ENCODE measurements around the gene VAC14. TPM values are rescaled to one million over a fixed set of nuclear protein-coding genes. Genes with fewer than 3 reads are reported as not detected.

VAC14 gene
- total RNA-seq, 1 donor from 2014 or later: 38.1 TPM

DNA sequence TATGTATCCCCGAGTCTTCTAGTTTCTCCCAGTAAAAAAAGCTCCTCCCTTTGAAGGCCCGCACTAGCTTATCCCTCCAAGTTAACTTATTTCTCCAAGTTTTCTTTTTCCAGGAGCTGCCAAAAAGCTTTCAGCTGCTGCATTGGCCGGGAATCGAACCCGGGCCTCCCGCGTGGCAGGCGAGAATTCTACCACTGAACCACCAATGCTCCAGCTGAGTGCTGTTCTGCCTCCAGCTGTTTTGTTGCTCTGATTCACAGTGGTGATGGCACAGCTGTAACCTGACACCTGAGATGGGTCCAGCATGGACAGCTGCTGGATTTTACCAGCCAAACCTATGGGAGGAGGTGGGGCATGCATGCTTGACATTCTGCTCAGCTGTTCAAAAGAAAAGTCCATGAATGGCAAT lies 22.1 kb downstream of the VAC14 start:
- Histone ChIP-seq H3K4me1 (peaks cover 21% of the 10 kb centered on the region), H3K27ac (peak overlapping the region; percentile 34), H3K36me3 (peaks cover 0 to 40% of the 10 kb centered on the region in 2 donors), H3K27me3 (no peaks in the 10 kb centered on the region), H3K4me3 (no peak overlapping the region), H3K9me3 (no peaks in the 10 kb centered on the region)
- peak in 1 of 2 donors; percentile 92 for DNase-seq (ENCODE audit: extremely low spot score in 2 of 2)
- TF ChIP-seq POLR2AphosphoS5 (IDR thresholded peaks at IDR 0.05; ENCODE audit: insufficient read depth in 1 of 2, low read depth in 1 of 2) (peak; percentile 46 to 77), POLR2A (IDR thresholded peaks at IDR 0.05) (no peak)
- TF ChIP-seq, protein P1, sequence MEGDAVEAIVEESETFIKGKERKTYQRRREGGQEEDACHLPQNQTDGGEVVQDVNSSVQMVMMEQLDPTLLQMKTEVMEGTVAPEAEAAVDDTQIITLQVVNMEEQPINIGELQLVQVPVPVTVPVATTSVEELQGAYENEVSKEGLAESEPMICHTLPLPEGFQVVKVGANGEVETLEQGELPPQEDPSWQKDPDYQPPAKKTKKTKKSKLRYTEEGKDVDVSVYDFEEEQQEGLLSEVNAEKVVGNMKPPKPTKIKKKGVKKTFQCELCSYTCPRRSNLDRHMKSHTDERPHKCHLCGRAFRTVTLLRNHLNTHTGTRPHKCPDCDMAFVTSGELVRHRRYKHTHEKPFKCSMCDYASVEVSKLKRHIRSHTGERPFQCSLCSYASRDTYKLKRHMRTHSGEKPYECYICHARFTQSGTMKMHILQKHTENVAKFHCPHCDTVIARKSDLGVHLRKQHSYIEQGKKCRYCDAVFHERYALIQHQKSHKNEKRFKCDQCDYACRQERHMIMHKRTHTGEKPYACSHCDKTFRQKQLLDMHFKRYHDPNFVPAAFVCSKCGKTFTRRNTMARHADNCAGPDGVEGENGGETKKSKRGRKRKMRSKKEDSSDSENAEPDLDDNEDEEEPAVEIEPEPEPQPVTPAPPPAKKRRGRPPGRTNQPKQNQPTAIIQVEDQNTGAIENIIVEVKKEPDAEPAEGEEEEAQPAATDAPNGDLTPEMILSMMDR (IDR thresholded peaks at IDR 0.05): no peak
- intact Hi-C loops (cut with DNase I): no loop called here

DNA sequence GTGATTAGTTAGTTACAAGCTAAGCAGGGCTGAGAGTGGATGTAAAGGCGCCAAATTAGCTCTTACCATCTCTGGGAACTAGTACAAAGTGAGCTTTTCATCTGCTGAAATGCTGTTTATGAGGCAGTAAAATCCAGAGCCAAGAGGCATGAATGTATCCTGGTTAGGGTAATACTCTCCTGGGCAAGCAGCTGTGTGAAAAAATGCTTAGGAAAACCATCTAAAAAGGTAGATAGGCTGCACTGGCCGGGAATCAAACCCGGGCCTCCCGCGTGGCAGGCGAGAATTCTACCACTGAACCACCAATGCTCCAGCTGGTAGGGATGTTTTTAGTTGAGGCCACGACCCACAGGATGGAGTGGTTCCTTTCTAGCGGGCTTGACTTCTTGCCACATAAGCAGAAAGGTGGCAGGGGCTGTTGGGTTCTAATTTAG lies 23.0 kb downstream of the VAC14 start:
- Histone ChIP-seq H3K27ac (peak overlapping the region; percentile 34), H3K9me3 (no peaks in the 10 kb centered on the region), H3K4me1 (peaks cover 21% of the 10 kb centered on the region), H3K4me3 (no peak overlapping the region), H3K36me3 (peaks cover 0 to 31% of the 10 kb centered on the region in 2 donors), H3K27me3 (no peaks in the 10 kb centered on the region)
- TF ChIP-seq, protein P1 (IDR thresholded peaks at IDR 0.05): no peak
- TF ChIP-seq POLR2AphosphoS5 (IDR thresholded peaks at IDR 0.05; ENCODE audit: insufficient read depth in 1 of 2, low read depth in 1 of 2) (no peak), POLR2A (IDR thresholded peaks at IDR 0.05) (no peak)
- intact Hi-C loops (cut with DNase I): no loop called here
- no peak for DNase-seq (ENCODE audit: extremely low spot score in 2 of 2)

DNA sequence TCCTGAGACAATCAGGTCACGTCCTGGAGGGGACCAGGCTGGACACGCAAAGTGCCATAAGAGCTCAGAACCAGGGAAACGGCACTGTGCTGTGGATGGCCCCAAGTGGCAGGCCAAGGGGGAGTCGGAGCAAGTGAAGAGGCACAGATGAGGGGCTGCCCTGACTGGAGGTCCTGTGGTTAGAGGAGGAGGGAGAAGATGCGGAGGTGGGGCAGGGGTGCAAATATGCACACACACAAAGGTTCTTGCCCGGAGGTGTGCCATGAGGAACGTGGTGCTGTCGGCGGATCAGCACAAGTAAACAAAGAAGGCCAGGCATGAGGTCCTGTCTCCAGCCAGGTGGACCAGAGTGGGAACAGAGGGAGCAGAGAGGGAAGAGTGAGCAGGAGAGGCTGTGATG lies 23.5 kb downstream of the VAC14 start:
- Histone ChIP-seq H3K4me3 (no peak overlapping the region), H3K27me3 (no peaks in the 10 kb centered on the region), H3K27ac (peak overlapping the region; percentile 34), H3K36me3 (peaks cover 0 to 26% of the 10 kb centered on the region in 2 donors), H3K9me3 (no peaks in the 10 kb centered on the region), H3K4me1 (peaks cover 21% of the 10 kb centered on the region)
- TF ChIP-seq, protein P1 (IDR thresholded peaks at IDR 0.05): no peak
- TF ChIP-seq POLR2AphosphoS5 (IDR thresholded peaks at IDR 0.05; ENCODE audit: insufficient read depth in 1 of 2, low read depth in 1 of 2): peak in 1 of 2 donors; percentile 24
- no peak for TF ChIP-seq POLR2A (IDR thresholded peaks at IDR 0.05)
- intact Hi-C loops (cut with DNase I): no loop called here
- DNase-seq (ENCODE audit: extremely low spot score in 2 of 2): no peak

DNA sequence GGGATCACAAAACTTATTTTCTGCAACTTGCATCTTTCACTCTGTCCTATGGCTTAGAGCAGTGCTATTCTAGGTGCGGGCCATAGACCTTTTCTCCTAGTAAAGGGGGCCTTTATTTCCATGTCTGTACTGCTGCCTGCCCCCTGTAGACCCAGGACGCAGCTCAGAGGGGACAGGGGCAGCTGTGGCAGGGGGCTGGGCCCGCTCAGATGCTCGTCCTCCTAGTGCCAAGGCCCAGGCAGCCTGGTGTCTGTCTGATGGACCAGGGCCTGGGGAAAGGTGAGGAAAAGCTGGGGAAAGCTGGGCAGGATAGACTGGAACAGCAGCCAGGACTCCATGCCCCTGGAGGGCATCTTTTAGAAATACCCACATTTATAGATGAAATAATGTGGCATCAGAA lies 25.6 kb downstream of the VAC14 start:
- H3K4me3 ChIP-seq: no peak overlapping the region
- no peak for DNase-seq (ENCODE audit: extremely low spot score in 2 of 2)
- peaks cover 0 to 10% of the 10 kb centered on the region in 2 donors for H3K36me3 ChIP-seq
- H3K4me1 ChIP-seq: peaks cover 29% of the 10 kb centered on the region
- no peaks in the 10 kb centered on the region for H3K9me3 ChIP-seq
- TF ChIP-seq POLR2A (IDR thresholded peaks at IDR 0.05): no peak
- TF ChIP-seq, protein P1 (IDR thresholded peaks at IDR 0.05): no peak
- no peak for TF ChIP-seq POLR2AphosphoS5 (IDR thresholded peaks at IDR 0.05; ENCODE audit: insufficient read depth in 1 of 2, low read depth in 1 of 2)
- intact Hi-C loops (cut with DNase I): no loop called here
- H3K27ac ChIP-seq: no peak overlapping the region
- no peaks in the 10 kb centered on the region for H3K27me3 ChIP-seq

DNA sequence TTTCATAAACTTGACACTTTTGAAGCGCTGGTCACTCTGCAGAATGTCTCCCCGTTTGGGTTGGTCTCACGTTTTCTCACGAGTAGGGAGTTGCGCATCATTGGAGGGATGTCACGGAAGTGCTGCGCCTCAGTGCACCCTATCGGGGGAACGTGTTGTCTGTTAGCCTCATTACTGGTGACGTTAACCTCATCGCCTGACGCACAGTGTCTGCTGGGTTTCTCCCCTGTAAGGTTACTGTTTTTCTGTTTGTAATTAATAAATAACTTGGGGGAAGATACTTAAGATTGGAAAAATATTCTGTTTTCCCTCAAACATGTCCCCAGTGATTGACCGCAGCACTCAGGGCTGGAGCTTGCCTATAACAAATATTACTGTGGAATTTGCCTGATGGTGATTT lies 26.7 kb downstream of the VAC14 start:
- Histone ChIP-seq H3K4me3 (no peak overlapping the region), H3K4me1 (peaks cover 29% of the 10 kb centered on the region), H3K27me3 (no peaks in the 10 kb centered on the region), H3K27ac (no peak overlapping the region), H3K9me3 (no peaks in the 10 kb centered on the region), H3K36me3 (peaks cover 0 to 5% of the 10 kb centered on the region in 2 donors)
- TF ChIP-seq POLR2AphosphoS5 (IDR thresholded peaks at IDR 0.05; ENCODE audit: insufficient read depth in 1 of 2, low read depth in 1 of 2): no peak
- no peak for TF ChIP-seq POLR2A (IDR thresholded peaks at IDR 0.05)
- TF ChIP-seq, protein P1 (IDR thresholded peaks at IDR 0.05): no peak
- DNase-seq (ENCODE audit: extremely low spot score in 2 of 2): no peak
- intact Hi-C loops (cut with DNase I): loop anchor here (5.0 kb wide), 1 partner anchor 97 kb away; no protein-coding TSS in a partner anchor

Measured in vagina (tissue), 2 donors.